ENCODE results near the gene POLRMT.

DNA sequence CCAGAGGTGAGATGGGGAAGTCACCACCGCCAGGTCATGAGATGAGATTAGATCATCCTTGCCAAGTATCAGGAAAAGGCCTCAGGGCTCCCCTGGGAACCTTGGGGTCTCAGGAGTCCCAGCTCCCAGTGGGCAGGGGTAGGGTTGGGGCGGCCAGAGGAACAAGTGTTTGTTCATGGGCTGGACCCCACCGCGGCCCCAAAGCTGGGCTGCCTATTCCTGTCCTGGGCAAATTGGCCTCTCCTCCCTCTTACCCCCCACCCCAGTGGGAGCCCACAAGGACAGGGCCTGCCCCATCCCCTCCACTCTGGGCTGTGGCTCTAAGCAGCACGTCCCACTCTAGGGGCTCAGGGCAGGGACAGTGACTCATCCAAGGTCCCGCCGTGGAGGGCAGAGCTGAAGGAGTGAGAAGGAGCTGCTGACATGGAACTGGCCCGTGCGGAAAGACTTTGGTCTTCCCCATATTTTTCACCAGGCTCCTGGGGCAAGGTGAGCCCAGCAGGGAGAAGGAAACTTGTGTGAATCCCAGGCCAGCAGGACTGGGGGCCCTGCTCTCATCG lies 47.7 kb downstream of the POLRMT start:
- TF ChIP-seq, protein P1, sequence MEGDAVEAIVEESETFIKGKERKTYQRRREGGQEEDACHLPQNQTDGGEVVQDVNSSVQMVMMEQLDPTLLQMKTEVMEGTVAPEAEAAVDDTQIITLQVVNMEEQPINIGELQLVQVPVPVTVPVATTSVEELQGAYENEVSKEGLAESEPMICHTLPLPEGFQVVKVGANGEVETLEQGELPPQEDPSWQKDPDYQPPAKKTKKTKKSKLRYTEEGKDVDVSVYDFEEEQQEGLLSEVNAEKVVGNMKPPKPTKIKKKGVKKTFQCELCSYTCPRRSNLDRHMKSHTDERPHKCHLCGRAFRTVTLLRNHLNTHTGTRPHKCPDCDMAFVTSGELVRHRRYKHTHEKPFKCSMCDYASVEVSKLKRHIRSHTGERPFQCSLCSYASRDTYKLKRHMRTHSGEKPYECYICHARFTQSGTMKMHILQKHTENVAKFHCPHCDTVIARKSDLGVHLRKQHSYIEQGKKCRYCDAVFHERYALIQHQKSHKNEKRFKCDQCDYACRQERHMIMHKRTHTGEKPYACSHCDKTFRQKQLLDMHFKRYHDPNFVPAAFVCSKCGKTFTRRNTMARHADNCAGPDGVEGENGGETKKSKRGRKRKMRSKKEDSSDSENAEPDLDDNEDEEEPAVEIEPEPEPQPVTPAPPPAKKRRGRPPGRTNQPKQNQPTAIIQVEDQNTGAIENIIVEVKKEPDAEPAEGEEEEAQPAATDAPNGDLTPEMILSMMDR (IDR thresholded peaks at IDR 0.05): no peak
- TF ChIP-seq POLR2AphosphoS5 (IDR thresholded peaks at IDR 0.05) (no peak), POLR2A (IDR thresholded peaks at IDR 0.05) (no peak)

All from prostate gland (tissue), 2 donors.